GM21786 (cell line): ENCODE results near the gene ATP1A4.
"Not testable (repeated sequence)": the region's sequence is repeated elsewhere in the genome, so short reads cannot be mapped to it uniquely, and the experiment has no call there.

Experiments
- ATAC-seq: cut with Tn5 transposase; IDR thresholded peaks from one replicate; pipeline ENCODE4 v1.9.1; 2021; ENCODE audit not compliant: unreplicated experiment

The ATP1A4 gene

GRCh38 chr1:160123726-160124125, 27.7 kb upstream of the ATP1A4 start:
- ATAC-seq, result no peak

DNA sequence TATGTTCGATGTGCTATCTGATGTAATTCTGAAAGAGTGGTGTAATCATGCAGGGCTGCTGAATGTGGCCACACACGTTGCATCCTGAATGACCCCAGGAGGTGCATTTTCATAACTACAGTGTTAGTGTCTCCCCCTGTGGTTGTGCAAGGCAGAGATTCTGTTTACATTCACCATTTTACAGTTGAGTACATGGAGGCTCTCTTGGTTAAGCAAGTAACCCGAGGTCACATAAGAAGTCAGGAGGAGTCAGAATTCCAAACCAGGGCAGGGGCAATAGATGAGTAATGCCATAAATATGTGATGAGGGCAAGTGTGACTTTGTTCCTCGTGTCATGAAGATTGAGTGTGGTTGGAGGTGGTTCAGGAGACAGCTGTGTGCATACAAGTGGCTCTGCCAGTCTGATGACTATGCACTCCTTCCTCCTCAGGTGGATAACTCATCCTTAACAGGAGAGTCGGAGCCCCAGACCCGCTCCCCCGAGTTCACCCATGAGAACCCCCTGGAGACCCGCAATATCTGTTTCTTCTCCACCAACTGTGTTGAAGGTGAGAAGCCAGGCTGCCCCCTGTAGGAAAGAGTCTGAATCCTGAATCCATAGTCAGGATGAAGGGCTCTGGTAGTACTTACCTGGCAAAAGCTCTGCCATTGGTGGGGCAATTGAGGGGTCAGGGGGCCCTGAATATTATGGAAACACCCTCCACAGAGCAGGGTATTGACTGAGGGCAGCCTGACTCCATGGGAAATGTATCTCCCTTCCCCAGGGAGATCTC, 26.5 kb upstream of the ATP1A4 start:
- no peak for ATAC-seq

GRCh38 chr1:160125746-160126145, 25.7 kb upstream of the ATP1A4 start:
- ATAC-seq, result no peak

- ATAC-seq, result not testable (repeated sequence)
Measured at GRCh38 chr1:160126342-160126741, 25.1 kb upstream of the ATP1A4 start.

GRCh38 chr1:160127381-160127780, 24.0 kb upstream of the ATP1A4 start:
- ATAC-seq, result no peak

DNA sequence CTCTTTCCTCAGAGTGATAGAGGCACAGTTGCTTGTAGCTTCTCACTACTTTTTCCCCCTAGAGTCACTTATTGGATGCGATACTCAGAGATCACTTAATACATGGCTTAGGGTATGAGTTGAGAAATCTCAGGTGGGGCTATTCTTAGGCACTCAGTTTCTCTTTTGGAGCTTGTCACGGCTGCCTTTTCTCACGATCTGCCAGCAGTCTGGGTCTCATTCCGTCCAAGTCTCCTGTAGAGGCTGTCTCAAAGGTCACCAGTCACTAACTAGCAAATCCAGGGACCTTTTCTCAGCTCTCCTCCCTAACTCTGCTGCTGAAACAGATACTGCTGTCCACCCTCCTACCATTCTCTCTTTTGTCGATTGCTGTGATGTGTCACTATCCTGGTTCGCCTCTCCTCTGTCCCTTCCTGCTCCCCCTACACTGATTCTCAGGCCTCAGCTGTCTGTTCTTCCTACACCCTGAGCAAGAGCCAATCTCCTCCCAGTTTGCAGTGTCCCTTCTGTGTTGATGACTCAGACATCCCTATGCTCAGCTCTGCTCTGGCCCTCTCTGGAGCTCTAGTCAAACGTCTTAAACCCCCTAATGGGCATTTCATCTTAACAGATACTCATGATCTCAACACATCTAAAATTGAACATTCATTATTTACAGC, 23.4 kb upstream of the ATP1A4 start:
- no peak for ATAC-seq

GRCh38 chr1:160128636-160129035, 22.8 kb upstream of the ATP1A4 start:
- ATAC-seq, result no peak

GRCh38 chr1:160129046-160129445, 22.4 kb upstream of the ATP1A4 start:
- no peak for ATAC-seq

- ATAC-seq, result no peak
Measured at GRCh38 chr1:160129558-160129957, 21.8 kb upstream of the ATP1A4 start.

- no peak for ATAC-seq
Measured at GRCh38 chr1:160129966-160130365, 21.4 kb upstream of the ATP1A4 start.

DNA sequence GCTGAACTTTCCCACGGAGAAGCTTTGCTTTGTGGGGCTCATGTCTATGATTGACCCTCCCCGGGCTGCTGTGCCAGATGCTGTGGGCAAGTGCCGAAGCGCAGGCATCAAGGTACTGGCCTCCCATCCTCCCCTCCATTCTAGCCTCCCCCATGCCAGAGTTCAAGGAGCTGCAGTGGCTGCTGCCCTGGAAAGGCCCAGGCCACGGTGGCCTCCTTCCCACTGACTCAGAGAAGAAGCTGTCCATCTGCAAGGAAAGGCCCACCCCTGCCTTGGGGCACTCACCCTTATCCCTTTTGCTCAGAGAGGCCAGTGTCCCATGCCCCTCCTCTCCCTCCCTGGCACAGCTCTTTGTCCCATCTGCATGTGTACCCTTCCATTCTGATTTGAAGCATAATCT, 20.9 kb upstream of the ATP1A4 start:
- ATAC-seq, result no peak

DNA sequence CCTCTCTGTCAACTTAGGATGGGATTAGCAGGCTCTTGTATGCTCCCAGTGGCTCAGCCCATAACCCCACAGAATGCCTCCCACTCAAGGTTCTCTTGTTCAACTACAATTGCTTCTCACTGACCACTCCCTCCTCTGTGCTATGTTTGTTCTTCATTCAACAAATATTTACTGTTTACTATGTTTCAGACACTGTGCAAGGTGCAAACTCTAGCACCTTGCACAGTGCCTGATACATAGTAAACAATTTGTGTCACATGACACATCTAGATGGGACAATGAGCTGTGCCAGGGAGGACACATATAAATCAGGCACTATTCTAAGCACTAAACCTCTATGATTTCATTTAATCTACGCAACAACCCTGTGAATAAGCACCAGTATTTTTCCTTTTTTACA, 20.5 kb upstream of the ATP1A4 start:
- no peak for ATAC-seq

- no peak for ATAC-seq
Measured at GRCh38 chr1:160131803-160132565, 19.4 kb upstream of the ATP1A4 start.

GRCh38 chr1:160133990-160134770, 17.2 kb upstream of the ATP1A4 start:
- no peak for ATAC-seq

GRCh38 chr1:160134791-160135572, 16.4 kb upstream of the ATP1A4 start:
- ATAC-seq, result no peak

GRCh38 chr1:160136121-160136925, 15.1 kb upstream of the ATP1A4 start:
- ATAC-seq, result no peak

GRCh38 chr1:160136926-160137200, 14.5 kb upstream of the ATP1A4 start:
- ATAC-seq, result no peak

DNA sequence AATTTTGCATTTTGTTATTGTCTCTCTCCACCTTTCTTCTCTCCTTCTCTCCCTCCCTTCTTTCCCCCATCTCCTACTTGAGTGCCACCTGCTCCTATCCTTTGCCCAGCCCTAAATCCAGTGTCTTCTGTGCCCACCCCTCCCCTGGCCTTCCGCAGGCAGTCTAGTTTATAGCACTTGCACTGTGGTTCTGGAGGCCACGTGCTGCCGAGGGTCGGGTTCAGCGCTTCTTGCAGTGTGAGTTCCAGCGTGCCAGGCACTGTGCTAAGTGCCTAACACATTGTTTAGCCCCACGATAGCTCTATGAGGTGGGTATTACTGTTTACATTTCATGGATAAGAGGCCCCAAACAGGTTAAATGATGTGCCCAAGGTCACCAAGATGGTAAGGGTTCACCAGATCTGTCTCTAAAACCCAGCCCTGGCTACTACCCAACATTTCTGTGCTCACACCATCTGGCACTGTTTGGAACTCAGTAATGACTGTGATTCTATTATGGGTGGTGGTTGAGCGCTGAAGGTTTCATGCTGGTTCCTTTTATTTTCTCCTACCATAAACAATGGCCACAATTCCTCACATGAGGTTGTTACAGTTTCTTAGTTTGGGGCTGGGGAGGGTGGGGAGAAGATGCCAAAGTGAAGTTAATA, 14.1 kb upstream of the ATP1A4 start:
- ATAC-seq, result no peak

DNA sequence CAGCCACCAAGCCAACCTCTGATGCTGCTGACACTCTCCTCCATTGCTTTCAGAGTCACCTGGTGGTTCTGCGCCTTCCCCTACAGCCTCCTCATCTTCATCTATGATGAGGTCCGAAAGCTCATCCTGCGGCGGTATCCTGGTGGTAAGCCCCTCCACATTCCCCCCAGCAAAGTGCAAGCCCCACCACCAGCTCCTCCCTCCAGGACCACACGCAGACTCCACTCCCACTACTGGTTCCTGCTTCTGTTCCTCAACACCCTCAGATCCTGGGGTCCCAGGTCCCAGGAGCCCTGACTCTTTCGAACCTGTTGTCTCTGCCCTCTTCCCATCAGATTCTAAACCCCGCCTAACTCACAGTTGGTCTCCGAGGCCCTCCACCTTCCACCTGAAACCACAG, 11.6 kb upstream of the ATP1A4 start:
- no peak for ATAC-seq
